ENCODE data around the gene ANXA2. TPM values are rescaled to one million over a fixed set of nuclear protein-coding genes. Genes with fewer than 3 reads are reported as not detected.

The ANXA2 gene
- total and polyA plus RNA-seq, 10 of the 15 experiments (the other 5 are each of a cell fraction or from before 2014, with no cell fraction given) = 135 to 540 (median 281) TPM

DNA sequence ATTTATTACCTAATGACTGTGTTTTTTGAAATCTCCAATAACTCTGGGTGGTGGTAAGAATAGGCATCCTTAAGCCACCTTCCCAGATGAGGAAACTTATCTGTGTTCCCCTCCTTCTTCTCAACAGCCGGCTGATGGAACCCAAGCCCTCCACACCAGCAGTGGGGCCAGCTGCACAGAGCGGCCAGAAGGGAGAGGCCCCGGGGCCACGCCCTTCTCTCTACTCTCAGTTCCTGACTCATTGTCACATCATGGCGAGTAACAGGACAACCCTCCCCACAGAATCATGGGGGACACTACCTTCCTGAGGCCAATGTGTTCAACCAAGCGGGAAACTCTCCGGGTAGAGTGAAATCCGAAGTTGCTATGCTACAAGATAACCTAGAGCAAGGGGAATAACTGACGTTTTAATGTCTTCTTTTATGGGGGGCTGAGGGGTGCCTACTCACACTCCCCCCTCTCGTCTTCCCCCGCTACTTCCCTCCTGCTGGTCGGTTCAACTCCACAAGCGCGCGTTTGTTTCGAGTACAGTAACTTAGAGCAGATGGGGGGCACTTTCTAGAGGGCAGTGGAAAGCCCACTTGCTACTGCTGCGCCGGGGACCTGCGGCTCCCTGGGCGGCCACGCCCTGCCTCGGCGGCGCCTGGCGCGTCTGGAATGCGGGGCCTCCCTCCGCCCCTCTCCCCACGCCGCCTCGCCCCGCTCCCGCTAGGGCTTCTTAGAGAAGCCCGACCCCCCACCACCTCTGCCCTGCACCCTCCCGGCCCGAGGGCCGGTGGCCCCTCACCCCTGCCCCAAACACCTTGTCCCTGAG, 621 bp downstream of the ANXA2 start (continued):
- TF ChIP-seq ZNF592 (IDR thresholded peaks at IDR 0.05) (no peak), KLF5 (IDR thresholded peaks at IDR 0.05; ENCODE audit: partially characterized antibody) (peak; percentile 56), SMARCA5 (IDR thresholded peaks at IDR 0.05) (no peak), CEBPB (IDR thresholded peaks at IDR 0.05; ENCODE audit: borderline replicate concordance in 1 of 2, low read depth in 2 of 2, low read length in 2 of 2) (no peak), YBX1 (IDR thresholded peaks at IDR 0.05) (no peak), RBBP5 (conservative IDR thresholded peaks at IDR 0.05) (no peak), SMAD1 (IDR thresholded peaks at IDR 0.05; ENCODE audit: low read depth, partially characterized antibody) (no peak), HCFC1 (IDR thresholded peaks at IDR 0.05; ENCODE audit: low read length) (no peak), BRCA1 (IDR thresholded peaks at IDR 0.05; ENCODE audit: low read depth, low read length) (no peak), IRF3 (IDR thresholded peaks at IDR 0.05) (no peak), LARP7 (IDR thresholded peaks at IDR 0.05) (no peak), RELB (IDR thresholded peaks at IDR 0.05; ENCODE audit: low read depth) (0 out of 2 replicates have a peak, but pooled peaks have one; percentile 45), IRF5 (IDR thresholded peaks at IDR 0.05; ENCODE audit: borderline replicate concordance) (no peak), MAX (IDR thresholded peaks at IDR 0.05; ENCODE audit: low read depth, low read length) (no peak), SREBF1 (IDR thresholded peaks at IDR 0.05; ENCODE audit: low read length) (no peak), TCF12 (IDR thresholded peaks at IDR 0.05; ENCODE audit: low read depth, low read length) (peak; percentile 79; the same call in 1 of the 2 replicates), KDM1A (IDR thresholded peaks at IDR 0.05; ENCODE audit: borderline replicate concordance) (no peak), ELK1 (IDR thresholded peaks at IDR 0.05; ENCODE audit: low read depth, low read length) (no peak), ZNF384 (IDR thresholded peaks at IDR 0.05; ENCODE audit: borderline replicate concordance, low read depth, low read length) (no peak)
